ENCODE measurements around the gene FCN1. TPM values are rescaled to one million over a fixed set of nuclear protein-coding genes. Genes with fewer than 3 reads are reported as not detected.

FCN1 gene
- total RNA-seq, 4 donors from 2014 or later, result 0.16 to 0.42 (median 0.34) TPM

DNA sequence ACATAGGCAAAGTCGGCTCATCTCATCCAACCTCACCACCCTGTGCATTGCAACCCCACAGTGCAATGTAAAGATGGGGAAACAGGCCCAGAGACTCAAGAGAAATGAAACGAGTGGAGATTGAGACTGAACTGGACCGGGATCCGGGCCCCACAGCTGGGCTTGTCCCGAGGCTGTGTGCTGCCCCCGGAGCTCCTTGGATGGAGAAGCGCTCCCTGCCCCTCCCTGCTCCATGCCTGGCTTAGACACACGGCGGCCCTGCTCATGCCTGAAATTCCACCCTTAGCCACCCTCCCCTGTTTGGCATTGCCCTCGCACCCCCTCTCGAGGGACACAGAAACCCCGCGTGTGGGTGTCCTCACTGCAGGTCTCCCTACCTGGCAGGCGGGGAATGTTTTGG is 27.2 kb upstream of the FCN1 start:
- Histone ChIP-seq H3K4me3 (no peak overlapping the region), H3K27ac (no peak overlapping the region), H3K9me3 (no peaks in the 10 kb centered on the region), H3K4me1 (peaks cover 31% of the 10 kb centered on the region), H3K36me3 (no peaks in the 10 kb centered on the region), H3K27me3 (peaks cover 56% of the 10 kb centered on the region)
- no peak for DNase-seq (ENCODE audit: low spot score in 2 of 2)
- TF ChIP-seq POLR2A (IDR thresholded peaks at IDR 0.05) (no peak), POLR2AphosphoS5 (IDR thresholded peaks at IDR 0.05) (no peak), EP300 (IDR thresholded peaks at IDR 0.05) (no peak)
- 48% methylated on average over 14 of the region's 14 CpGs for WGBS

DNA sequence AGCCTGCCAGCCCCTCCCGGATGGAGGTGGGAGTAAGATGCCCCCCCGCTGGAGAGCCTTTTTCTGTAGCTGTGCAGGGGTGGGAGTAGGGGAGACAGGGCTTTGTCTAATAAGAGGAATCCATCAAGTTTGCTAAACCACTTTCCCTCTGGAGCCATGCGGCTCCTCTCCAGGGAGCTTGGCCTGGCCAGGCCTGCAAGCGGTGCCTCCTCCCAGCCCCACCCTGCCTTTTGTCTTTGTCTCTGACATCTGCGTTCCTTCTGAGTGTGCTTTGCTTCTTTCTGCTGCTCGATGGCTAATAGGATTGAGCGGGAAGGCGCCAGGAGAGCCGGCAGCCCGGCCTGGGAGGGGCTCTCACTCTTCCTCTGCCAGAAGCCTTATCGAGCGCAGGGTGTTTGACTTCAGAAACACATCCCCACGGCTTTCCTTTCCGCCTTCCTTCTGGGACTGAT is 26.7 kb upstream of the FCN1 start:
- no peak overlapping the region for H3K27ac ChIP-seq
- no peaks in the 10 kb centered on the region for H3K9me3 ChIP-seq
- DNase-seq (ENCODE audit: low spot score in 2 of 2), result no peak
- TF ChIP-seq POLR2A (IDR thresholded peaks at IDR 0.05), result no peak
- TF ChIP-seq EP300 (IDR thresholded peaks at IDR 0.05), result no peak
- TF ChIP-seq POLR2AphosphoS5 (IDR thresholded peaks at IDR 0.05), result no peak
- TF ChIP-seq, protein P1, sequence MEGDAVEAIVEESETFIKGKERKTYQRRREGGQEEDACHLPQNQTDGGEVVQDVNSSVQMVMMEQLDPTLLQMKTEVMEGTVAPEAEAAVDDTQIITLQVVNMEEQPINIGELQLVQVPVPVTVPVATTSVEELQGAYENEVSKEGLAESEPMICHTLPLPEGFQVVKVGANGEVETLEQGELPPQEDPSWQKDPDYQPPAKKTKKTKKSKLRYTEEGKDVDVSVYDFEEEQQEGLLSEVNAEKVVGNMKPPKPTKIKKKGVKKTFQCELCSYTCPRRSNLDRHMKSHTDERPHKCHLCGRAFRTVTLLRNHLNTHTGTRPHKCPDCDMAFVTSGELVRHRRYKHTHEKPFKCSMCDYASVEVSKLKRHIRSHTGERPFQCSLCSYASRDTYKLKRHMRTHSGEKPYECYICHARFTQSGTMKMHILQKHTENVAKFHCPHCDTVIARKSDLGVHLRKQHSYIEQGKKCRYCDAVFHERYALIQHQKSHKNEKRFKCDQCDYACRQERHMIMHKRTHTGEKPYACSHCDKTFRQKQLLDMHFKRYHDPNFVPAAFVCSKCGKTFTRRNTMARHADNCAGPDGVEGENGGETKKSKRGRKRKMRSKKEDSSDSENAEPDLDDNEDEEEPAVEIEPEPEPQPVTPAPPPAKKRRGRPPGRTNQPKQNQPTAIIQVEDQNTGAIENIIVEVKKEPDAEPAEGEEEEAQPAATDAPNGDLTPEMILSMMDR (IDR thresholded peaks at IDR 0.05), result no peak
- H3K4me1 ChIP-seq, result peaks cover 31% of the 10 kb centered on the region
- 22% methylated on average over 13 of the region's 14 CpGs for WGBS
- H3K4me3 ChIP-seq, result no peak overlapping the region
- no peaks in the 10 kb centered on the region for H3K36me3 ChIP-seq
- peaks cover 60% of the 10 kb centered on the region for H3K27me3 ChIP-seq

DNA sequence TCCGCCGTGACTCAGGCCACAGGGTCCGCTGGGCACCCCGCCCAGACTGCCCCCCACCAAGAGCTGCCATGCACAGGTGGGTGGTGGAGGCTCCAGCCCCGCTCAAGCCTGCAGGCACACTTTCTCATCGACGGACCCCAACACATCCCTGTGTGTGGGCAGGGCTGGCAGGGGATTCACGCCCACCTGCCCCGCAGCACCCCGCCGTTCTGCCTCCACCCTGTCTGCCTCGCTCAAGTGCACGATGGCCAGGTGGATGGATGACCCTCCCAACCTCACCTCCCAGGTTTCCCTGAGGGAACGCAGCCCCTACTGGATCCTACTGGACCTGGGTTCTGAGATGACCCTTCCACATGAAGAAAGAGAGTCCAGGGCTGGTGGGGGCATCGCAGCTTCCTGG is 26.1 kb upstream of the FCN1 start:
- Histone ChIP-seq H3K27me3 (peaks cover 61% of the 10 kb centered on the region), H3K4me1 (peaks cover 31% of the 10 kb centered on the region), H3K9me3 (no peaks in the 10 kb centered on the region), H3K36me3 (no peaks in the 10 kb centered on the region), H3K4me3 (no peak overlapping the region), H3K27ac (no peak overlapping the region)
- DNase-seq (ENCODE audit: low spot score in 2 of 2), result no peak
- TF ChIP-seq POLR2AphosphoS5 (IDR thresholded peaks at IDR 0.05) (no peak), POLR2A (IDR thresholded peaks at IDR 0.05) (no peak), EP300 (IDR thresholded peaks at IDR 0.05) (no peak)
- TF ChIP-seq, protein P1 (IDR thresholded peaks at IDR 0.05), result no peak
- whole genome bisulfite sequencing, result 69% methylated on average over 11 of the region's 15 CpGs

DNA sequence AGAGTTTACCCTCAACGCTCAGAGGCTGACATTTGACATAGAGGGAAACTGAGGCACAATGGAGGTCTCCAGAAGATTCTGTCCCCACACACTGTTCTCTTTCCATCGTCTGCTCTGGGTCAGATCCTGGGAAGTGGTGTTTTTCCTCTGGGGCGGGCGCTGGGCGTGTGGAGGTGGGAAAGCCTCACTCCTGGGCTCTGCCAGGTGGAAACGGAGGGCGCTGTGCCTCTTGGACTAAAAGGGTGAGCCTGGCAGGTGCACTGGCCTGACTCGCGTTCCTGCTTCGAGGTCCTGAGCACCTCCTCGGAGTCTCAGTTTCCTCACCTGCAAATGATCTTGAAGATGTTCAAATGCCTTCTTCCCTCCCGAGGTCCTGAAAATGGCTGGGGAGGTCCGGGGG is 25.7 kb upstream of the FCN1 start:
- no peaks in the 10 kb centered on the region for H3K36me3 ChIP-seq
- no peak for DNase-seq (ENCODE audit: low spot score in 2 of 2)
- H3K9me3 ChIP-seq, result no peaks in the 10 kb centered on the region
- no peak overlapping the region for H3K4me3 ChIP-seq
- TF ChIP-seq POLR2AphosphoS5 (IDR thresholded peaks at IDR 0.05), result no peak
- peaks cover 65% of the 10 kb centered on the region for H3K27me3 ChIP-seq
- H3K4me1 ChIP-seq, result peaks cover 31% of the 10 kb centered on the region
- no peak overlapping the region for H3K27ac ChIP-seq
- WGBS, result 74% methylated on average over 13 of the region's 13 CpGs

DNA sequence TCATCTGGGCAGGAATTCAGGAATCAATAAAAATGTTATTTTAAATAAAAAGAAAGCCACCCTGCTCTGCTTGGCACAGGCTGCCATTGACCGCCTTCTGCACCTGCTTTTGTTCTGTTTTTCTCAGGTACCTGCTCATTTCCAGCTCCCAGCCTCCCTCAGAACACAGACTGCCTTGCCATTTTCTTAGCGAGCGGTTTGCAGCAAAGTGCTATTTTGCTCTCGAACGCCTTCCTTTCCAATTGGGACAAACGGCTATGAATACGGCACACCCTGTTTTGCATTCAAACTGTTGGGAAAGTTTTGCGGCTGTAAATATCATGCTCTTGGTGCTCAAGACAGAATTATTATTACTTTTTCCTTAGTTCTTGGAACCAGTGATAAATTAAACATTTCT is 25.1 kb upstream of the FCN1 start:
- Histone ChIP-seq H3K4me3 (peak overlapping the region; percentile 19), H3K27me3 (peaks cover 65% of the 10 kb centered on the region), H3K36me3 (no peaks in the 10 kb centered on the region), H3K9me3 (no peaks in the 10 kb centered on the region), H3K27ac (no peak overlapping the region), H3K4me1 (peaks cover 31% of the 10 kb centered on the region)
- WGBS, result 21% methylated on average over 8 of the region's 8 CpGs
- no peak for DNase-seq (ENCODE audit: low spot score in 2 of 2)
- no peak for TF ChIP-seq POLR2AphosphoS5 (IDR thresholded peaks at IDR 0.05)
- no peak for TF ChIP-seq POLR2A (IDR thresholded peaks at IDR 0.05)
- TF ChIP-seq, protein P1 (IDR thresholded peaks at IDR 0.05), result no peak
- TF ChIP-seq EP300 (IDR thresholded peaks at IDR 0.05), result no peak

DNA sequence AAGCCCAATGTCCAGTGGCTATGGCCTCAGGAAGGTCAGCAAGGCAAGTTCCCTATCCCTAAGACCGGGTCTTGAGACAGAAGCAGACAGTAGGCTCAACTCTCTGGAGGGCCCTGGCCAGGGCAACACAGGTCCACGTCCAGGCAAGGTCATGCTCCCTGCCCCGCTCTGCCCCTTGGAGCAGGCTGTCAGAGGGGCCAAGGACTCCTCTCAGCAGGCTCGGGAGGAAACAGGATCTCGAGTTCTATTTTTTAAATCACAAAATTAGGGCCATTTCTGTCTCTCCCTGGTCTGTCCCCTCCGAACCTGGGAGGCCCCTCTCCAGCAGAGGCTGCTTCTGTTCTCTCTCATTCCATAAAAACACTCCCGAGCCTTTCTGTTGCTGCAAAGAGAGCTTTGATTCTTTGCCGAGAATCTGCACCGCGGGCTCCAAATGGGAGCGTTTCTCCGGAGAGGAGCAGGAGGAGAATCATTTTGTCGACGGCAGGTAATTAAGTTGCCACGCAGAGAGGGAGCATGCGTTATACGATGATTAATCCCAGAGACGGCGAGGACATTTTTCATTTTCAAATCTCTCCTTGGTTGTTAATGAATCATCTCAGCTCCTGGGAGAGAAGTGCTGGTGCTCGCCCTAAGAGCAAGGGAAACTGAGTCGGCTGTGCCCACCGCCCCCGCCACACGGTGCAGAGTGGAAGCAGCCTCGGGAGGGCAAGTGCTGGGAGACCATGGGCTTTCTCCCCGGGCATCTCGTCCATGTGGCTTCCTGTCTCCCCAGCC is 24.5 kb upstream of the FCN1 start:
- peaks cover 31% of the 10 kb centered on the region for H3K4me1 ChIP-seq
- no peaks in the 10 kb centered on the region for H3K36me3 ChIP-seq
- no peaks in the 10 kb centered on the region for H3K9me3 ChIP-seq
- DNase-seq (ENCODE audit: low spot score in 2 of 2), result no peak
- H3K4me3 ChIP-seq, result peak overlapping the region; percentile 19
- TF ChIP-seq EP300 (IDR thresholded peaks at IDR 0.05), result no peak
- TF ChIP-seq, protein P1 (IDR thresholded peaks at IDR 0.05), result no peak
- TF ChIP-seq POLR2A (IDR thresholded peaks at IDR 0.05), result no peak
- TF ChIP-seq POLR2AphosphoS5 (IDR thresholded peaks at IDR 0.05), result no peak
- H3K27me3 ChIP-seq, result peaks cover 61% of the 10 kb centered on the region
- no peak overlapping the region for H3K27ac ChIP-seq
- 38% methylated on average over 26 of the region's 27 CpGs for WGBS
